WTC11 (cell line): ENCODE data around the gene MAPT. TPM values are rescaled to one million over a fixed set of nuclear protein-coding genes. Genes with fewer than 3 reads are reported as not detected.
A peak's percentile ranks its signal among the peaks of the same experiment; 100 is the strongest.

Source experiments
- ATAC-seq: fragments of 200-7000 bp; cut with Tn5 transposase; 2 replicates; pipeline ENCODE4 v1.10.0; 2021; ENCODE audit warnings: mild to moderate bottlenecking, moderate library complexity
- CTCF ChIA-PET: fragments of 300-600 bp; sonication (Branson Sonifier 250); formaldehyde crosslinking; loops from one replicate; lab custom pipeline; 2021; ENCODE audit warnings: antibody characterized with exemption; lab: Charles Lee
- POLR2A ChIA-PET: fragments of 350-600 bp; sonication (Branson Sonifier 250); formaldehyde crosslinking; loops from one replicate; lab custom pipeline; 2021; ENCODE audit warnings: antibody characterized with exemption; lab: Charles Lee
- DNase-seq: peaks from one replicate; pipeline ENCODE4 v3.0.0; 2021; ENCODE audit warnings: low spot score
- H3K27ac Mint-ChIP-seq: 2 replicates; pipeline ENCODE4 v1.8.0; 2021; ENCODE audit warnings: mixed read lengths
- H3K27me3 Mint-ChIP-seq: 2 replicates; pipeline ENCODE4 v1.8.0; 2021; ENCODE audit warnings: low read depth, mild to moderate bottlenecking, moderate library complexity, mixed read lengths
- H3K36me3 Mint-ChIP-seq: 2 replicates; pipeline ENCODE4 v1.8.0; 2021; ENCODE audit warnings: mixed read lengths
- H3K4me1 Mint-ChIP-seq: 2 replicates; pipeline ENCODE4 v1.8.0; 2022; ENCODE audit warnings: mixed read lengths
- H3K4me3 Mint-ChIP-seq: 2 replicates; pipeline ENCODE4 v1.8.0; 2021; ENCODE audit warnings: mild to moderate bottlenecking, moderate library complexity, mixed read lengths
- H3K9me3 Mint-ChIP-seq: 2 replicates; pipeline ENCODE4 v1.8.0; 2021; ENCODE audit warnings: mixed read lengths
- CREM ChIP-seq: sonication (generic); formaldehyde crosslinking; IDR thresholded peaks from 2 replicates; pipeline ENCODE4 v1.8.1; 2022; ENCODE audit warnings: mild to moderate bottlenecking, missing genetic modification reagents, moderate library complexity
- ELF4 ChIP-seq: sonication (generic); formaldehyde crosslinking; IDR thresholded peaks from 2 replicates; pipeline ENCODE4 v1.8.1; 2022; ENCODE audit warnings: low read depth, mild to moderate bottlenecking, moderate library complexity, missing genetic modification reagents
- FOXP1 ChIP-seq: sonication (generic); formaldehyde crosslinking; IDR thresholded peaks from 2 replicates; pipeline ENCODE4 v1.8.0; 2022; ENCODE audit warnings: missing genetic modification reagents, mild to moderate bottlenecking, moderate library complexity, borderline replicate concordance
- HMGA2 ChIP-seq: fragments of 250-450 bp; sonication (Bioruptor Pico); IDR thresholded peaks from 2 replicates; pipeline ENCODE4 v1.4.0; 2021; ENCODE audit warnings: mild to moderate bottlenecking, moderate library complexity
- MXD4 ChIP-seq: fragments of 250-450 bp; sonication (Bioruptor Pico); IDR thresholded peaks from 2 replicates; pipeline ENCODE4 v1.8.0; 2021; ENCODE audit warnings: mild to moderate bottlenecking, moderate library complexity, borderline replicate concordance
- MYBL2 ChIP-seq: sonication (generic); formaldehyde crosslinking; IDR thresholded peaks from 2 replicates; pipeline ENCODE4 v1.8.1; 2023; ENCODE audit warnings: mild to moderate bottlenecking, moderate library complexity, missing genetic modification reagents
- OVOL2 ChIP-seq: fragments of 250-450 bp; sonication (Bioruptor Pico); IDR thresholded peaks from 2 replicates; pipeline ENCODE4 v1.9.0; 2021; ENCODE audit warnings: mild to moderate bottlenecking, borderline replicate concordance
- SOX15 ChIP-seq: fragments of 250-450 bp; sonication (Bioruptor Pico); IDR thresholded peaks from 2 replicates; pipeline ENCODE4 v1.9.0; 2021; ENCODE audit warnings: mild to moderate bottlenecking
- ZNF121 ChIP-seq: sonication (generic); formaldehyde crosslinking; IDR thresholded peaks from 2 replicates; pipeline ENCODE4 v1.8.0; 2023; ENCODE audit warnings: missing genetic modification reagents
- ZNF219 ChIP-seq: sonication (generic); formaldehyde crosslinking; IDR thresholded peaks from 2 replicates; pipeline ENCODE4 v1.8.0; 2023; ENCODE audit warnings: missing genetic modification reagents, mild to moderate bottlenecking, borderline replicate concordance
- ZNF263 ChIP-seq: sonication (generic); formaldehyde crosslinking; IDR thresholded peaks from 2 replicates; pipeline ENCODE4 v1.8.1; 2022; ENCODE audit warnings: low read depth, mild to moderate bottlenecking, moderate library complexity, missing genetic modification reagents
- ZNF317 ChIP-seq: sonication (generic); formaldehyde crosslinking; IDR thresholded peaks from 2 replicates; pipeline ENCODE4 v1.8.1; 2023; ENCODE audit warnings: low read depth, mild to moderate bottlenecking, moderate library complexity, missing genetic modification reagents, borderline replicate concordance
- total RNA-seq: library from RNA; stranded (reverse); gene quantifications from 3 replicates; pipeline ENCODE4 v1.2.3, GENCODE V29; 2021
- TF ChIP-seq, protein P1 (sequence below): sonication (generic); formaldehyde crosslinking; conservative IDR thresholded peaks from 2 replicates; pipeline ENCODE4 v1.8.1; 2022; ENCODE audit warnings: mild to moderate bottlenecking, missing genetic modification reagents
- TF ChIP-seq, protein P2 (sequence below): fragments of 250-450 bp; sonication (Bioruptor Pico); conservative IDR thresholded peaks from 2 replicates; pipeline ENCODE4 v1.9.0; 2021; ENCODE audit warnings: mild to moderate bottlenecking
- TF ChIP-seq, protein P3 (sequence below): sonication (generic); formaldehyde crosslinking; IDR thresholded peaks from 2 replicates; pipeline ENCODE4 v1.8.0; 2022; ENCODE audit warnings: mild to moderate bottlenecking, missing genetic modification reagents
- TF ChIP-seq, protein P4 (sequence below): sonication (generic); formaldehyde crosslinking; IDR thresholded peaks from 2 replicates; pipeline ENCODE4 v1.8.0; 2023; ENCODE audit warnings: mild to moderate bottlenecking, missing genetic modification reagents
- TF ChIP-seq, protein P5 (sequence below): sonication (generic); formaldehyde crosslinking; IDR thresholded peaks from 2 replicates; pipeline ENCODE4 v1.8.1; 2022; ENCODE audit warnings: missing genetic modification reagents, borderline replicate concordance
- TF ChIP-seq, protein P6 (sequence below): sonication (generic); formaldehyde crosslinking; IDR thresholded peaks from 2 replicates; pipeline ENCODE4 v1.8.1; 2022; ENCODE audit warnings: low read depth, missing genetic modification reagents, borderline replicate concordance

The MAPT gene
- total RNA-seq, 1 experiment from 2014 or later, result 2.2 TPM

DNA sequence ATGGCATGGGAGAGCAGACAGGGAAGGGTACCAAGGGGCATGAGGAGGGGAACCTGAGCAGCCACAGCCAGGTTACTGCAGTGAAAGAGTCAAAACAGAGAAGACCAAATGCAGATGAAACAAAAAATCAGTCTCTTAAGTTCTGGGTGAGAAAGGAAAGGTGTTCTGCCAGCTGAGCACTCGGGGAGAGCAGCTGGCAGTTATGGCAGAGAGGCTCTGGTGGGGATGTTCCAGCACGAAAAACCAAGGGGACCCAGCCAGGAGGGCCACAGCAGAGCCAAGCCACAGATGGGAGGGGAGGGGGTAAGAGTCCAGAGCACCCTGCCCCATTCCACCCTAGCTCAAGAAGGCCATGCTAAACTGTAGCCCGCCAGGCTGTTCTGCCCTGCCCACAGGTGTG, 136.4 kb downstream of the MAPT start:
- Mint-ChIP-seq H3K4me3 (no peak overlapping the region), H3K9me3 (no peaks in the 10 kb centered on the region)
- no peak for DNase-seq
- TF ChIP-seq ZNF317, result no peak
- no peak for TF ChIP-seq MXD4 (CRISPR knock-in tag)
- no peak for TF ChIP-seq ELF4
- no peak for TF ChIP-seq ZNF263 (CRISPR knock-in tag)
- no peak for TF ChIP-seq CREM (CRISPR knock-in tag)
- TF ChIP-seq SOX15 (CRISPR knock-in tag), result no peak
- no peak for TF ChIP-seq ZNF219 (CRISPR knock-in tag)
- TF ChIP-seq MYBL2 (CRISPR knock-in tag), result no peak
- TF ChIP-seq, protein P1, sequence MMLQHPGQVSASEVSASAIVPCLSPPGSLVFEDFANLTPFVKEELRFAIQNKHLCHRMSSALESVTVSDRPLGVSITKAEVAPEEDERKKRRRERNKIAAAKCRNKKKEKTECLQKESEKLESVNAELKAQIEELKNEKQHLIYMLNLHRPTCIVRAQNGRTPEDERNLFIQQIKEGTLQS (CRISPR knock-in tag), result no peak
- no peak for TF ChIP-seq FOXP1 (CRISPR knock-in tag)
- TF ChIP-seq OVOL2 (CRISPR knock-in tag), result no peak
- TF ChIP-seq, protein P2, sequence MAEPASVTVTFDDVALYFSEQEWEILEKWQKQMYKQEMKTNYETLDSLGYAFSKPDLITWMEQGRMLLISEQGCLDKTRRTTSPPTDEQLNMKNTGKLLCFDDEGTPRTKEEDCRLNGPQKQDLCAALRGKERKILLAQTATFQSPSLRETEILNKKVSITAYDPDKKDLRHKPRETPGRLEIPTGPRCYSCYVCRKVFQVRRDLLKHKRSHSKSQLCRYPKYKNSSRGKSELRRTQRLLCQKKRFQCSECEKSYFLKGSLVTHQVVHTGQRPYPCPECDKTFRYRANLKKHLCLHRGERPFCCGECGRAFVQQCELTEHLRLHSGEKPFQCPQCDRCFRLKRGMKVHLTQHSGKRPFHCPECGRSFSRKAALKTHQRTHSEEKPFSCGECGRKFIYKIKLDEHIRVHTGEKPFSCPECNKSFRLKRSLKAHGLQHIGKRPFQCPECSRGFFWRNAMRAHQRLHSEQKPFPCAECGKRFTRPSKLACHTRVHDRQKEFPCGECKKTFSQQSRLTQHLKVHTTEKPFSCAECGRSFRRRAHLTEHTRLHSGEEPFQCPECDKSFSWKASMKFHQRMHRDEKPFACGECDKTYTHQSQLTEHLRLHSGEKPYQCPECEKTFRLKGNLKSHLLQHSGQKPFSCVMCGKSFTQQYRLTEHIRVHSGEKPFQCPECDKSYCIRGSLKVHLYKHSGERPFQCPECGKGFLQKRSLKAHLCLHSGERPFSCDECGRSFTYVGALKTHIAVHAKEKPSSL (CRISPR knock-in tag), result no peak
- TF ChIP-seq, protein P3, sequence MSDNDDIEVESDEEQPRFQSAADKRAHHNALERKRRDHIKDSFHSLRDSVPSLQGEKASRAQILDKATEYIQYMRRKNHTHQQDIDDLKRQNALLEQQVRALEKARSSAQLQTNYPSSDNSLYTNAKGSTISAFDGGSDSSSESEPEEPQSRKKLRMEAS (CRISPR knock-in tag), result no peak
- TF ChIP-seq HMGA2, result no peak
- TF ChIP-seq ZNF121, result no peak
- TF ChIP-seq, all 79 proteins: peak for 0
- ChIA-PET POLR2A (no interaction called here), CTCF (interaction anchor here (2.3 kb wide), 1 partner anchor 14 kb away, joined by 8 read pairs; no protein-coding TSS in a partner anchor)
- Mint-ChIP-seq H3K27ac (peak overlapping the region; percentile 7; the same call in 1 of the 2 replicates), H3K27me3 (no peaks in the 10 kb centered on the region), H3K36me3 (peaks cover 62% of the 10 kb centered on the region), H3K4me1 (peaks cover 28% of the 10 kb centered on the region)
- ATAC-seq, result no peak

DNA sequence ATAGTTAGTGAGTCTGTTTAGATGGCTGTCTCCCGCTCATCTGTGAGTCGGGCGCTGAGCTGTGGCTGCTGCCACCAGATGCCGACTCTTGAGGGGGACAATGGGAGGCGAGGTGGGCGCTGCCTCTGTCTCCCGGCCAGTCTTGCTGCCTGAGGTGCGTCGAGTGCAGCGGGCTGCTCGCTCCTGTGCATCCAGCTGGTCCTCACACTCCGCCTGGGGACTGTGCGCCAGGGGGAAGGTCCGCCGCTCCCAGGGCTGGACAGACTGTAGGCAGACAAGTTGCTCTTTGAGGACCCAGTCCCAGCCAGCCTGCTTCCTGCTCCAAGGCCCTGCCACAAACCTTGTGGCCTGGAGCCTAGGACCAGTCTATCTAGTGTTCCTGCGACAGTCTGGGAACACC, 137.1 kb downstream of the MAPT start:
- Mint-ChIP-seq H3K27ac (no peak overlapping the region), H3K27me3 (no peaks in the 10 kb centered on the region), H3K4me1 (peaks cover 28% of the 10 kb centered on the region), H3K36me3 (peaks cover 67% of the 10 kb centered on the region), H3K4me3 (no peak overlapping the region), H3K9me3 (no peaks in the 10 kb centered on the region)
- CTCF ChIA-PET, result interaction anchor here (2.3 kb wide), 1 partner anchor 13 kb away, joined by 8 read pairs; no protein-coding TSS in a partner anchor
- TF ChIP-seq, protein P4, sequence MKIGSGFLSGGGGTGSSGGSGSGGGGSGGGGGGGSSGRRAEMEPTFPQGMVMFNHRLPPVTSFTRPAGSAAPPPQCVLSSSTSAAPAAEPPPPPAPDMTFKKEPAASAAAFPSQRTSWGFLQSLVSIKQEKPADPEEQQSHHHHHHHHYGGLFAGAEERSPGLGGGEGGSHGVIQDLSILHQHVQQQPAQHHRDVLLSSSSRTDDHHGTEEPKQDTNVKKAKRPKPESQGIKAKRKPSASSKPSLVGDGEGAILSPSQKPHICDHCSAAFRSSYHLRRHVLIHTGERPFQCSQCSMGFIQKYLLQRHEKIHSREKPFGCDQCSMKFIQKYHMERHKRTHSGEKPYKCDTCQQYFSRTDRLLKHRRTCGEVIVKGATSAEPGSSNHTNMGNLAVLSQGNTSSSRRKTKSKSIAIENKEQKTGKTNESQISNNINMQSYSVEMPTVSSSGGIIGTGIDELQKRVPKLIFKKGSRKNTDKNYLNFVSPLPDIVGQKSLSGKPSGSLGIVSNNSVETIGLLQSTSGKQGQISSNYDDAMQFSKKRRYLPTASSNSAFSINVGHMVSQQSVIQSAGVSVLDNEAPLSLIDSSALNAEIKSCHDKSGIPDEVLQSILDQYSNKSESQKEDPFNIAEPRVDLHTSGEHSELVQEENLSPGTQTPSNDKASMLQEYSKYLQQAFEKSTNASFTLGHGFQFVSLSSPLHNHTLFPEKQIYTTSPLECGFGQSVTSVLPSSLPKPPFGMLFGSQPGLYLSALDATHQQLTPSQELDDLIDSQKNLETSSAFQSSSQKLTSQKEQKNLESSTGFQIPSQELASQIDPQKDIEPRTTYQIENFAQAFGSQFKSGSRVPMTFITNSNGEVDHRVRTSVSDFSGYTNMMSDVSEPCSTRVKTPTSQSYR (CRISPR knock-in tag), result no peak
- ATAC-seq, result no peak
- POLR2A ChIA-PET, result no interaction called here
- DNase-seq, result no peak

DNA sequence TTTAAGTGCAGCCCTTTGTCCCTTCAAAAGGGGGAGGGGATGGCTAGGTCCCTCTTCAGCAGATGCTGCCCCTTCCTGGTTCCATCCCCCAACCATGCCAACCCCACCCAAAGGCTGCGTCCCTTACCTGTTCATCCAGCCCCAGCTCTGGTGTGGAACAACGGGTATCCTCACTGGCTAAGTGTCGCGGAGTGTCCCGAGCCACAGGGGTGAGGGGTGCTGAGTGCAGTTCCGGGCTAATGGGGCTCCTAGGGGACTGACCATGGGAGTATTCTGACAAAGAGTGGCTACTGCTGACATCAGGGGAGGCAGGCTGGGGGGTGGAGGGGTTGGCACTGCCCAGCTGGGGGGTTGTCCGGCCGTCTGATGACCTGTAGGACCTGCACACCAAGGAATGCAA, 137.6 kb downstream of the MAPT start:
- Mint-ChIP-seq H3K36me3 (peaks cover 71% of the 10 kb centered on the region), H3K27ac (no peak overlapping the region), H3K4me1 (peaks cover 26% of the 10 kb centered on the region), H3K27me3 (no peaks in the 10 kb centered on the region), H3K9me3 (no peaks in the 10 kb centered on the region), H3K4me3 (no peak overlapping the region)
- ATAC-seq (no peak), DNase-seq (no peak)
- ChIA-PET POLR2A (no interaction called here), CTCF (no interaction called here)
- no peak for TF ChIP-seq ZNF219 (CRISPR knock-in tag)
- TF ChIP-seq, protein P5, sequence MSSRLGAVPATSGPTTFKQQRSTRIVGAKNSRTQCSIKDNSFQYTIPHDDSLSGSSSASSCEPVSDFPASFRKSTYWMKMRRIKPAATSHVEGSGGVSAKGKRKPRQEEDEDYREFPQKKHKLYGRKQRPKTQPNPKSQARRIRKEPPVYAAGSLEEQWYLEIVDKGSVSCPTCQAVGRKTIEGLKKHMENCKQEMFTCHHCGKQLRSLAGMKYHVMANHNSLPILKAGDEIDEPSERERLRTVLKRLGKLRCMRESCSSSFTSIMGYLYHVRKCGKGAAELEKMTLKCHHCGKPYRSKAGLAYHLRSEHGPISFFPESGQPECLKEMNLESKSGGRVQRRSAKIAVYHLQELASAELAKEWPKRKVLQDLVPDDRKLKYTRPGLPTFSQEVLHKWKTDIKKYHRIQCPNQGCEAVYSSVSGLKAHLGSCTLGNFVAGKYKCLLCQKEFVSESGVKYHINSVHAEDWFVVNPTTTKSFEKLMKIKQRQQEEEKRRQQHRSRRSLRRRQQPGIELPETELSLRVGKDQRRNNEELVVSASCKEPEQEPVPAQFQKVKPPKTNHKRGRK (CRISPR knock-in tag), result no peak
- TF ChIP-seq, protein P6, sequence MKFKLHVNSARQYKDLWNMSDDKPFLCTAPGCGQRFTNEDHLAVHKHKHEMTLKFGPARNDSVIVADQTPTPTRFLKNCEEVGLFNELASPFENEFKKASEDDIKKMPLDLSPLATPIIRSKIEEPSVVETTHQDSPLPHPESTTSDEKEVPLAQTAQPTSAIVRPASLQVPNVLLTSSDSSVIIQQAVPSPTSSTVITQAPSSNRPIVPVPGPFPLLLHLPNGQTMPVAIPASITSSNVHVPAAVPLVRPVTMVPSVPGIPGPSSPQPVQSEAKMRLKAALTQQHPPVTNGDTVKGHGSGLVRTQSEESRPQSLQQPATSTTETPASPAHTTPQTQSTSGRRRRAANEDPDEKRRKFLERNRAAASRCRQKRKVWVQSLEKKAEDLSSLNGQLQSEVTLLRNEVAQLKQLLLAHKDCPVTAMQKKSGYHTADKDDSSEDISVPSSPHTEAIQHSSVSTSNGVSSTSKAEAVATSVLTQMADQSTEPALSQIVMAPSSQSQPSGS (CRISPR knock-in tag), result no peak
